Upper lobe of left lung (tissue), 6 donors: ENCODE results near the gene PIM3. TPM values are rescaled to one million over a fixed set of nuclear protein-coding genes. Genes with fewer than 3 reads are reported as not detected.

Source experiments
- ATAC-seq, 2 donors: fragments of 200-7000 bp; cut with Tn5 transposase; one replicate each; pipeline ENCODE4 v1.9.1; 2022; ENCODE audit warnings: mild to moderate bottlenecking in 2 of 2, moderate library complexity in 2 of 2; ENCODE audit not compliant: low FRiP score in 2 of 2
- DNase-seq, 2 donors: peaks; one replicate each; pipeline ENCODE4 v3.0.0-alpha.2; 2019 to 2020
- H3K27ac ChIP-seq, 4 donors: fragments of 200-600 bp; sonication (generic); one replicate each; pipeline ENCODE4 v1.5.1; 2016 to 2019
- H3K27me3 ChIP-seq, 4 donors: fragments of 200-600 bp; sonication (generic); one replicate each; pipeline ENCODE4 v1.5.1; 2017 to 2019
- H3K36me3 ChIP-seq, 4 donors: fragments of 200-600 bp; sonication (generic); one replicate each; pipeline ENCODE4 v1.5.1; 2016 to 2019
- H3K4me1 ChIP-seq, 4 donors: fragments of 200-600 bp; sonication (generic); one replicate each; pipeline ENCODE4 v1.5.1; 2018 to 2019
- H3K4me3 ChIP-seq, 4 donors: fragments of 200-600 bp; sonication (generic); one replicate each; pipeline ENCODE4 v1.5.1; 2017 to 2019; ENCODE audit warnings: mild to moderate bottlenecking in 2 of 4, moderate library complexity in 1 of 4
- H3K9me3 ChIP-seq, 4 donors: fragments of 200-600 bp; sonication (generic); one replicate each; pipeline ENCODE4 v1.5.1; 2018 to 2019
- CTCF ChIP-seq, 6 experiments: fragments of 450-650 bp in 4 of 6; fragments of 200-600 bp in 2 of 6; sonication (generic) in 2 of 6; IDR thresholded peaks; one replicate each; pipeline ENCODE4 v1.5.1; 2016 to 2019; ENCODE audit warnings: antibody characterized with exemption in 6 of 6
- EP300 ChIP-seq, 4 donors: sonication (generic); formaldehyde crosslinking; IDR thresholded peaks; one replicate each; pipeline ENCODE4 v1.5.1; 2017; ENCODE audit warnings: antibody characterized with exemption in 4 of 4, control low read depth in 2 of 4
- POLR2A ChIP-seq, 4 donors: fragments of 450-650 bp; IDR thresholded peaks; one replicate each; pipeline ENCODE4 v1.5.1; 2016 to 2017; ENCODE audit warnings: antibody characterized with exemption in 4 of 4, mild to moderate bottlenecking in 2 of 4
- POLR2AphosphoS5 ChIP-seq, 2 donors: sonication (generic); formaldehyde crosslinking; IDR thresholded peaks; one replicate each; pipeline ENCODE4 v1.5.1; 2017; ENCODE audit warnings: antibody characterized with exemption in 2 of 2
- WGBS, 2 donors: methylation state at CpG; one replicate each; pipeline ENCODE4 v1.1.5; 2017 to 2018; 5-methylcytosine and 5-hydroxymethylcytosine counted together
- total RNA-seq, 6 donors: library from RNA; depleted of rRNA in 4 of 6; stranded (reverse); fragments of >200 nt in 4 of 6; gene quantifications; one replicate each; pipeline versions ENCODE4 v1.1.0 to v1.2.1, GENCODE V29; 2016 to 2021
- donor health status: DM: no; HTN: no; CAD: no; lungs with moderate emphysema.
- donor health status: DM: no; HTN: yes; CAD: no; lungs with severe emphysema.

The PIM3 gene
- total RNA-seq, 6 donors from 2014 or later, result 131 to 246 (median 156) TPM

- Histone ChIP-seq H3K4me3 (no peak overlapping the region), H3K9me3 (no peaks in the 10 kb centered on the region), H3K27ac (peak overlapping the region; percentile 73 to 99 (median 91)), H3K27me3 (no peaks in the 10 kb centered on the region), H3K4me1 (peaks cover 67 to 73% (median 68%) of the 10 kb centered on the region in 4 donors), H3K36me3 (peaks cover 0 to 9% (median 7%) of the 10 kb centered on the region in 4 donors)
- whole genome bisulfite sequencing, 2 donors, result 87 to 89% methylated on average over 13 to 19 of the region's 20 CpGs
- no peak for TF ChIP-seq EP300 (IDR thresholded peaks at IDR 0.05)
- DNase-seq, result peak in 1 of 2 donors; percentile 20
- no peak for ATAC-seq
Observed at GRCh38 chr22:49956914-49957825, 3.4 kb upstream of the PIM3 start.

GRCh38 chr22:49957826-49958365 lies 2.7 kb upstream of the PIM3 start:
- no peak overlapping the region for H3K4me3 ChIP-seq
- ATAC-seq, result no peak
- no peaks in the 10 kb centered on the region for H3K27me3 ChIP-seq
- peak overlapping the region in 3 of 4 donors; percentile 95 to 99 (median 96) for H3K27ac ChIP-seq
- 85 to 96% methylated on average over 3 to 12 of the region's 12 CpGs for WGBS, 2 donors
- peaks cover 62 to 72% (median 65%) of the 10 kb centered on the region in 4 donors for H3K4me1 ChIP-seq
- no peaks in the 10 kb centered on the region for H3K9me3 ChIP-seq
- peak in 1 of 2 donors; percentile 22 for DNase-seq
- no peak for TF ChIP-seq POLR2A (IDR thresholded peaks at IDR 0.05)
- no peak for TF ChIP-seq CTCF (IDR thresholded peaks at IDR 0.05)
- no peak for TF ChIP-seq POLR2AphosphoS5 (IDR thresholded peaks at IDR 0.05)
- no peak for TF ChIP-seq EP300 (IDR thresholded peaks at IDR 0.05)
- H3K36me3 ChIP-seq, result peaks cover 3 to 15% (median 12%) of the 10 kb centered on the region in 4 donors

- H3K27ac ChIP-seq, result peak overlapping the region; percentile 95 to 98 (median 96)
- peaks cover 8 to 20% (median 18%) of the 10 kb centered on the region in 4 donors for H3K36me3 ChIP-seq
- H3K4me1 ChIP-seq, result peaks cover 62 to 72% (median 65%) of the 10 kb centered on the region in 4 donors
- no peaks in the 10 kb centered on the region for H3K27me3 ChIP-seq
- no peak for ATAC-seq
- no peaks in the 10 kb centered on the region for H3K9me3 ChIP-seq
- TF ChIP-seq POLR2AphosphoS5 (IDR thresholded peaks at IDR 0.05) (no peak), CTCF (IDR thresholded peaks at IDR 0.05) (no peak), EP300 (IDR thresholded peaks at IDR 0.05) (no peak), POLR2A (IDR thresholded peaks at IDR 0.05) (no peak)
- DNase-seq, result peak in 1 of 2 donors; percentile 26
- WGBS, 2 donors, result 82 to 87% methylated on average over 9 to 16 of the region's 16 CpGs
- peak overlapping the region in 1 of 4 donors; percentile 98 for H3K4me3 ChIP-seq
Observed at GRCh38 chr22:49958366-49958921, 2.1 kb upstream of the PIM3 start.

- Histone ChIP-seq H3K4me3 (peak overlapping the region; percentile 79 to 98 (median 93)), H3K27ac (peak overlapping the region; percentile 95 to 98 (median 96)), H3K36me3 (peaks cover 16 to 27% (median 25%) of the 10 kb centered on the region in 4 donors), H3K9me3 (no peaks in the 10 kb centered on the region), H3K4me1 (peaks cover 62 to 72% (median 65%) of the 10 kb centered on the region in 4 donors), H3K27me3 (no peaks in the 10 kb centered on the region)
- peak; percentile 34 to 81 for DNase-seq
- 52 to 56% methylated on average over 17 to 29 of the region's 29 CpGs for WGBS, 2 donors
- no peak for ATAC-seq
- TF ChIP-seq EP300 (IDR thresholded peaks at IDR 0.05) (no peak), CTCF (IDR thresholded peaks at IDR 0.05) (no peak)
Observed at GRCh38 chr22:49958931-49959781, 1.4 kb upstream of the PIM3 start.
